GM18508 (cell line): ENCODE data around the gene TRAF2.

Experiments used
- ATAC-seq: cut with Tn5 transposase; IDR thresholded peaks from one replicate; pipeline ENCODE4 v1.9.1; 2021; ENCODE audit warnings: moderate number of reproducible peaks; ENCODE audit not compliant: insufficient read depth, unreplicated experiment

The TRAF2 gene

GRCh38 chr9:136970361-136970760, 84.0 kb downstream of the TRAF2 start:
- ATAC-seq: no peak

- no peak for ATAC-seq
Measured at GRCh38 chr9:136971746-136972145, 85.4 kb downstream of the TRAF2 start.

DNA sequence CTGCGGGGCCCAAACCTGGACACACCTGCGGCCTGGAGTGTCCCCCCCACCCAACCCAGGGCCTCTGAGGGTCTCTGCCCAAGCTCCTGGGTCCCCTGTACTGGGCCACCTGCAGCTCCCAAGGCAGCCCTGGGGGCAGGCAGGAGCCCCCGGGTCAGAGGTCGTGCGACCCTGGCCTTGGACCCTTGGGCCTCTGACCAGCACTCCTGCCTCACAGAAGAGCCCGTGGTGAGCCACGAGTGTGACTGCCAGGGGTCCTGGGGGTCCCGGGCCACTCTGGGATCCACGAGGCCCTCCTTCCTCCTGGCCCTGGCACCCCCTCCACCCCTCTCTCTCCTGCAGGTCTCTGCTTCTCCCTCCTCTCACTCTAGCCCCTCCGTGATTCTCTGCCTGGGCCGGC, 86.0 kb downstream of the TRAF2 start:
- no peak for ATAC-seq

DNA sequence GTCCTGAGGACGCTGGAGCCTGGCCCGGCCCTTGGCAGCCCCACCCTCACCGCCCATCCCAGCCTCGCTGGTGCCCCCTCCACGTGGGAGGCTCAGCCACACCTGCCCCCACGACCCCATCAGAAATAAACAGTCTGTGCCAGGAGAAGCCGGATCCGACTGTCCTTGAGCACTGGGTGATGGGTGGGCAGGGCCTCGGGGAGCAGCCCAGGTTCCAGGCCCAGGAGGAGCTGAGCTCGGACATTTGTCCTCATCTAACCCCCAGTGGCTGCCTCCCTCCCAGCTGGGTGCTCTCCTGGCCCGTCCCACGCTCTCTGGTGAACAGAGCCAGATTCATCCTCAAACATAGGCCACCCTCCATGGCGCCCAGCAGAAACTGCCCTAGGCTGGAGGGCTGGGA, 86.4 kb downstream of the TRAF2 start:
- no peak for ATAC-seq

GRCh38 chr9:136973618-136974617, 87.6 kb downstream of the TRAF2 start:
- no peak for ATAC-seq

- no peak for ATAC-seq
Measured at GRCh38 chr9:136974817-136975535, 88.7 kb downstream of the TRAF2 start.

DNA sequence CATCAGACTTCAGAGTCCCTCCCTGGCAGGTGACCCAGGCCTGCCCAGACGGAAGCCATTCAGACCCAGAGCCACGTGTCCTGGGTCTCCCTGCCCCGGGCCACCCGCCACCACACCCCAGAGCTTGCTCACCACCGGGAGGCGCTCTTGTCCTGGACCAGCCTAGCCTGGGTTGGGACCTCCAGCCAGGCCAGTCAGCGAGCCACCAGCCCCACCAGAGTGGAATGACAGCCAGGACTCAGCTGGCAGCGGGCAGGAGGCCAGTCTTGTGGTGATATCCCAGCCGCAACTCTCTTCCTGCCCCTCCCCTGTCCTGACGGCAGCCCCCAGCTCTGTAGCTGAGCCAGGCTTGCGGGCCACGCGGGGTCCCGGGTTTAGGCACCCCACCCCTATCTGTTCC, 89.3 kb downstream of the TRAF2 start:
- ATAC-seq: no peak
